K562 (cell line): ENCODE results near the gene ZFTA. TPM values are rescaled to one million over a fixed set of nuclear protein-coding genes. Genes with fewer than 3 reads are reported as not detected.

Source experiments
- ATAC-seq: fragments of 200-7000 bp; cut with Tn5 transposase; 3 replicates; pipeline ENCODE4 v1.9.1; 2020; ENCODE audit warnings: moderate library complexity
- BruUV-seq: library from RNA; stranded (reverse); fragments of 400-500 nt; replicated peaks from 2 replicates; lab custom pipeline; 2021; lab: Mats Ljungman, UMichigan
- CTCF ChIA-PET: fragments of 300-600 bp; formaldehyde crosslinking; extraction: SDS; loops from one replicate; lab custom pipeline; 2021; ENCODE audit warnings: low intra/inter-chr PET ratio; lab: Yijun Ruan, JAX
- POLR2A ChIA-PET: fragments of 300-600, 350-650 bp; sonication (Branson Sonifier 250); formaldehyde crosslinking; extraction: SDS; loops from one replicate; lab custom pipeline; 2021; ENCODE audit warnings: antibody characterized with exemption, inconsistent platforms; lab: Yijun Ruan, JAX
- DNase-seq, 4 experiments: peaks; one replicate each; pipeline versions ENCODE4 v3.0.0 to v3.0.0-alpha.2; 2011 to 2018; ENCODE audit warnings: low spot score in 3 of 4, mixed read lengths in 3 of 4; ENCODE audit errors: extremely low read depth in 1 of 4
- FAIRE-seq: peaks from 2 replicates; lab custom pipeline; 2011; peaks lifted over from hg19 to GRCh38; lab: Jason Lieb, UNC
- H2AFZ ChIP-seq: 2 replicates; pipeline ENCODE4 v1.6.0; 2011; ENCODE audit warnings: low read depth, low read length, control low read depth, inconsistent platforms
- H3K27ac ChIP-seq: fragments of 200-600 bp; 3 replicates; pipeline ENCODE4 v1.8.0; 2011; ENCODE audit warnings: low read depth, mild to moderate bottlenecking, control low read depth, inconsistent platforms, low read length, moderate library complexity, mixed read lengths; ENCODE audit errors: extremely low read depth
- H3K27me3 ChIP-seq, 2 experiments: fragments of 300-600 bp in 1 of 2; 2 replicates in 1 of 2; 3 replicates in 1 of 2; pipeline versions ENCODE4 v1.6.0 to v1.8.0; 2011; ENCODE audit warnings: inconsistent platforms in 2 of 2, low read length in 2 of 2, mild to moderate bottlenecking in 1 of 2, mixed read lengths in 1 of 2, moderate library complexity in 1 of 2; ENCODE audit not compliant: control insufficient read depth in 2 of 2, insufficient read depth in 2 of 2
- H3K36me3 ChIP-seq: fragments of 300-600 bp; 3 replicates; pipeline ENCODE4 v1.8.0; 2011; ENCODE audit warnings: mild to moderate bottlenecking, low read length, inconsistent platforms; ENCODE audit not compliant: control insufficient read depth, insufficient read depth
- H3K4me1 ChIP-seq, 2 experiments: fragments of 200-600 bp in 1 of 2; replicated peaks in 1 of 2; 2 replicates in 1 of 2; 3 replicates in 1 of 2; pipeline versions ENCODE4 v1.5.1 to v1.8.0; 2011; ENCODE audit warnings: inconsistent platforms in 2 of 2, low read length in 2 of 2, mild to moderate bottlenecking in 1 of 2, mixed read lengths in 1 of 2, moderate library complexity in 1 of 2; ENCODE audit not compliant: control insufficient read depth in 2 of 2, insufficient read depth in 2 of 2
- H3K4me2 ChIP-seq: 2 replicates; pipeline ENCODE4 v1.6.1; 2011; ENCODE audit warnings: low read length, control low read depth, inconsistent platforms, mixed read lengths; ENCODE audit not compliant: insufficient read depth
- H3K4me3 ChIP-seq: fragments of 200-600 bp; sonication (generic), shearing (Covaris generic); 2 replicates; pipeline ENCODE4 v1.5.1; 2016; ENCODE audit warnings: control low read depth, inconsistent platforms
- H3K79me2 ChIP-seq: fragments of 200-600 bp; 3 replicates; pipeline ENCODE4 v1.8.0; 2011; ENCODE audit warnings: low read length, inconsistent platforms; ENCODE audit not compliant: control insufficient read depth, insufficient read depth
- H3K9ac ChIP-seq, 2 experiments: 2 replicates each; pipeline versions ENCODE4 v1.6.0 to v1.6.1; 2011; ENCODE audit warnings: low read depth in 2 of 2, low read length in 2 of 2, control low read depth in 1 of 2, inconsistent platforms in 1 of 2, mild to moderate bottlenecking in 1 of 2, mixed read lengths in 1 of 2; ENCODE audit not compliant: insufficient read depth in 1 of 2
- H3K9me1 ChIP-seq: one replicate; pipeline ENCODE4 v1.6.0; 2011; ENCODE audit warnings: inconsistent platforms, mild to moderate bottlenecking, low read length, moderate library complexity; ENCODE audit not compliant: control insufficient read depth, insufficient read depth
- H3K9me3 ChIP-seq: replicated peaks from 2 replicates; pipeline ENCODE4 v1.5.1; 2011; ENCODE audit warnings: low read depth, low read length, inconsistent platforms; ENCODE audit not compliant: control insufficient read depth, insufficient read depth
- H4K20me1 ChIP-seq: replicated peaks from 2 replicates; pipeline ENCODE4 v1.6.1; 2011; ENCODE audit warnings: low read length, inconsistent platforms, mixed read lengths; ENCODE audit not compliant: control insufficient read depth, insufficient read depth
- CBX1 ChIP-seq: sonication (generic); IDR thresholded peaks from 2 replicates; pipeline ENCODE4 v1.6.1; 2016; ENCODE audit warnings: antibody characterized with exemption, low read depth, mild to moderate bottlenecking
- E2F1 ChIP-seq: sonication (generic); formaldehyde crosslinking; IDR thresholded peaks from 2 replicates; pipeline ENCODE4 v1.8.1; 2023; ENCODE audit warnings: mild to moderate bottlenecking, missing genetic modification reagents, moderate library complexity
- FUS ChIP-seq: fragments of 200-400 bp; formaldehyde crosslinking; optimal IDR thresholded peaks from 2 replicates; pipeline ENCODE3; 2017; ENCODE audit warnings: low read depth, low read length
- HES1 ChIP-seq: fragments of 450-650 bp; IDR thresholded peaks from 2 replicates; pipeline ENCODE4 v1.6.1; 2016; ENCODE audit warnings: low read depth, mild to moderate bottlenecking, moderate library complexity
- POLR2G ChIP-seq: fragments of 200-400 bp; formaldehyde crosslinking; IDR thresholded peaks from 2 replicates; pipeline ENCODE4 v1.6.1; 2017; ENCODE audit warnings: low read depth, mild to moderate bottlenecking, antibody characterized with exemption, low read length, moderate library complexity
- RBM22 ChIP-seq: fragments of 200-400 bp; formaldehyde crosslinking; IDR thresholded peaks from 2 replicates; pipeline ENCODE4 v1.6.1; 2018; ENCODE audit warnings: low read length, low read depth; ENCODE audit not compliant: poor library complexity, severe bottlenecking
- REST ChIP-seq, 2 experiments: fragments of 450-650 bp; formaldehyde crosslinking in 1 of 2; IDR thresholded peaks; 2 replicates each; pipeline versions ENCODE4 v1.4.0 to v1.6.1; 2014 to 2020; ENCODE audit warnings: mild to moderate bottlenecking in 2 of 2, borderline replicate concordance in 1 of 2, low read depth in 1 of 2
- SMAD4 ChIP-seq: fragments of 250-450 bp; sonication (Bioruptor Pico); conservative IDR thresholded peaks from 2 replicates; pipeline ENCODE4 v1.8.0; 2021; ENCODE audit warnings: inconsistent platforms, mild to moderate bottlenecking, moderate library complexity
- WGBS: fragments of 100-300 bp; shearing (Covaris generic); methylation state at CpG from one replicate; pipeline ENCODE4 v1.1.6; 2016; ENCODE audit warnings: low coverage, mixed read lengths; ENCODE audit not compliant: insufficient coverage; ENCODE audit errors: missing lambda C conversion rate; 5-methylcytosine and 5-hydroxymethylcytosine counted together
- in situ Hi-C: fragments of 300-500 bp; cut with MboI; formaldehyde crosslinking; loops from 4 replicates; pipeline ENCODE4 v1.15.0; 2018; ENCODE audit warnings: inconsistent platforms, mixed read lengths
- intact Hi-C: fragments of 100-400 bp; cut with micrococcal nuclease; formaldehyde crosslinking; loops from 2 replicates; pipeline ENCODE4 v1.14.2; 2022
- polyA plus RNA-seq, 8 experiments: library from polyadenylated mRNA; depleted of rRNA in 4 of 8; stranded (reverse) in 5 of 8; unstranded in 3 of 8; fragments of >200 nt; fragmentation: Nextera tagmentation in 2 of 8; fragmentation: Illumina TruSeq in 1 of 8; extraction: Ambion mirVana in 2 of 8; extraction: Trizol in 1 of 8; gene quantifications; 2 replicates each; pipeline versions ENCODE4 v1.2.1 to v1.2.3, GENCODE V29; 2011 to 2014; ENCODE audit warnings: inconsistent platforms in 1 of 8, missing spikeins in 1 of 8
- total RNA-seq, 7 experiments: library from RNA; depleted of rRNA in 6 of 7; stranded (reverse); fragments of >200 nt in 6 of 7; fragmentation: Illumina TruSeq in 2 of 7; extraction: Trizol in 2 of 7; gene quantifications; 2 replicates each; pipeline versions ENCODE4 v1.2.1 to v1.2.3, GENCODE V29; 2011 to 2021; ENCODE audit warnings: low replicate concordance in 1 of 7

The ZFTA gene
- total and polyA plus RNA-seq, 9 of the 15 experiments (the other 6 are each of a cell fraction or from before 2014, with no cell fraction given): 0.45 to 12.3 (median 2.9) TPM

- FAIRE-seq: no peak
- no TSS peak for BruUV-seq
- WGBS: 98% methylated on average over 28 of the region's 96 CpGs
- TF ChIP-seq CBX1: no peak
- no peak for TF ChIP-seq HES1
- TF ChIP-seq REST (IDR thresholded peaks at IDR 0.05; ENCODE audit: borderline replicate concordance): no peak
- TF ChIP-seq REST (CRISPR knock-in tag; IDR thresholded peaks at IDR 0.05; ENCODE audit: low read depth): no peak
- TF ChIP-seq E2F1: no peak
- TF ChIP-seq RBM22: peak; percentile 80
- TF ChIP-seq SMAD4: no peak
- TF ChIP-seq POLR2G: peak; percentile 72
- no peak for TF ChIP-seq FUS
Observed at GRCh38 chr11:63762654-63763495, 5.7 kb downstream of the ZFTA start.

More at GRCh38 chr11:63762654-63763495, 5.7 kb downstream of the ZFTA start:
- Histone ChIP-seq H3K4me2 (no peak overlapping the region), H3K9me1 (no peaks in the 10 kb centered on the region), H3K9me3 (no peaks in the 10 kb centered on the region), H3K9ac (no peak overlapping the region), H3K27ac (no peak overlapping the region), H4K20me1 (no peaks in the 10 kb centered on the region), H3K4me1 (peaks cover 8 to 40% of the 10 kb centered on the region in 2 experiments; a peak in 4 of 5 replicates), H2AFZ (no peak overlapping the region), H3K27me3 (no peaks in the 10 kb centered on the region), H3K4me3 (no peak overlapping the region), H3K79me2 (peaks cover 16% of the 10 kb centered on the region), H3K36me3 (peaks cover 56% of the 10 kb centered on the region; the same call in 2 of the 3 replicates)
- intact Hi-C loops: no loop called here
- CTCF ChIA-PET: no interaction called here
- in situ Hi-C loops: loop anchor here (10.0 kb wide), 1 partner anchor 382 kb away; no protein-coding TSS in a partner anchor
- no peak for DNase-seq
- ATAC-seq: no peak
- POLR2A ChIA-PET: no interaction called here
